NCI-H69 (cell line): ENCODE results near the gene CXXC4.

Experiments
- DNase-seq: peaks from one replicate; lab custom pipeline; 2025; lab: John Stamatoyannopoulos, UW

CXXC4 gene

GRCh38 chr4:104494822-104495559 lies at the start of gene CXXC4:
Gene CXXC4 (minus strand): TSS chr4:104494894. CDS start chr4:104491802, 3,092 bp downstream.
- peak; percentile 94 for DNase-seq

GRCh38 chr4:104533156-104533555 lies 38.5 kb upstream of the CXXC4 start:
- no peak for DNase-seq

GRCh38 chr4:104532677-104533076 lies 38.0 kb upstream of the CXXC4 start:
- no peak for DNase-seq

- DNase-seq, result peak; percentile 1
Measured at GRCh38 chr4:104531390-104531789, 36.7 kb upstream of the CXXC4 start.

GRCh38 chr4:104530426-104530825 lies 35.7 kb upstream of the CXXC4 start:
- DNase-seq, result no peak

GRCh38 chr4:104524591-104524990 lies 29.9 kb upstream of the CXXC4 start:
- DNase-seq, result no peak

GRCh38 chr4:104524026-104524425 lies 29.3 kb upstream of the CXXC4 start:
- DNase-seq, result no peak

- no peak for DNase-seq
Measured at GRCh38 chr4:104519588-104519987, 24.9 kb upstream of the CXXC4 start.

- DNase-seq, result no peak
Measured at GRCh38 chr4:104516884-104517283, 22.2 kb upstream of the CXXC4 start.

- no peak for DNase-seq
Measured at GRCh38 chr4:104508224-104508623, 13.5 kb upstream of the CXXC4 start.

GRCh38 chr4:104507112-104507511 lies 12.4 kb upstream of the CXXC4 start:
- DNase-seq, result no peak

GRCh38 chr4:104504536-104504935 lies 9.8 kb upstream of the CXXC4 start:
- no peak for DNase-seq

- DNase-seq, result peak; percentile 53
Measured at GRCh38 chr4:104502471-104502870, 7.8 kb upstream of the CXXC4 start.

GRCh38 chr4:104501290-104501689 lies 6.6 kb upstream of the CXXC4 start:
- peak; percentile 76 for DNase-seq

GRCh38 chr4:104500442-104500841 lies 5.7 kb upstream of the CXXC4 start:
- peak; percentile 57 for DNase-seq

- DNase-seq, result peak; percentile 58
Measured at GRCh38 chr4:104494185-104494584, 509 bp downstream of the CXXC4 start.

GRCh38 chr4:104493081-104493831 lies 1.4 kb downstream of the CXXC4 start:
- DNase-seq, result peak; percentile 63

GRCh38 chr4:104492183-104492771 lies 2.4 kb downstream of the CXXC4 start:
- peak; percentile 79 for DNase-seq

GRCh38 chr4:104491481-104492182 lies 3.1 kb downstream of the CXXC4 start:
- DNase-seq, result peak; percentile 85

GRCh38 chr4:104490770-104491480 lies 3.8 kb downstream of the CXXC4 start:
- DNase-seq, result peak; percentile 95

GRCh38 chr4:104490096-104490769 lies 4.5 kb downstream of the CXXC4 start:
- peak; percentile 80 for DNase-seq
